GM13976 (cell line): Measurements from ENCODE around the gene GUCY1A1.

Source experiments
- DNase-seq: peaks from one replicate; pipeline ENCODE4 v3.0.0; 2012; ENCODE audit warnings: low spot score
- CTCF ChIP-seq: IDR thresholded peaks from 2 replicates; pipeline ENCODE4 v1.5.1; 2012; ENCODE audit warnings: borderline replicate concordance, mild to moderate bottlenecking; ENCODE audit not compliant: insufficient read depth; ENCODE audit errors: extremely low read depth, missing control alignments, control extremely low read depth
- in situ Hi-C: fragments of 300-500 bp; cut with MboI; formaldehyde crosslinking; loops from one replicate; pipeline ENCODE4 v1.12.0; 2022; ENCODE audit warnings: low sequenced_read_pairs, mixed read lengths, inconsistent platforms; ENCODE audit not compliant: unreplicated experiment

The GUCY1A1 gene

GRCh38 chr4:155658681-155659064 is 8.0 kb upstream of the GUCY1A1 start:
- in situ Hi-C loops: no loop called here
- DNase-seq: no peak
- TF ChIP-seq CTCF: no peak

DNA sequence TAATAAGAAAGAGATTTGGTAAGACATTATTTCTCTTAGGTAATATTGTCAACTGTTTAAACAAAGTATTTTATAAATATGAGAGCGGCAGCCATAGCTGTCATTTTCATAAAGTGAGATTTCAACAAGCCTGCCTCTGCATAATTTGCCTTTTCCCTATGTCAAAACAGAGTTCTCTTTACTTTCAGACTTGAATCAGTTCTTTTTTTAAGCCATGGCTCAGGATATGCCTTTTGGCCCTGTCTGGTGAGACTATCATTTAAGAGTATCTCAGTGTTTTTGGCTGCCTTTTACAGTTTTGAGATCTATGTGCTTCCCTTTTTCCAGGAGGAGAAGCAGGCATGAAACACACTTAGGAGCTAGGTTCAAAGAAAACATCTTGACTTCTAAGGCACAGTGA is 7.5 kb upstream of the GUCY1A1 start:
- in situ Hi-C loops: no loop called here
- no peak for TF ChIP-seq CTCF
- no peak for DNase-seq

DNA sequence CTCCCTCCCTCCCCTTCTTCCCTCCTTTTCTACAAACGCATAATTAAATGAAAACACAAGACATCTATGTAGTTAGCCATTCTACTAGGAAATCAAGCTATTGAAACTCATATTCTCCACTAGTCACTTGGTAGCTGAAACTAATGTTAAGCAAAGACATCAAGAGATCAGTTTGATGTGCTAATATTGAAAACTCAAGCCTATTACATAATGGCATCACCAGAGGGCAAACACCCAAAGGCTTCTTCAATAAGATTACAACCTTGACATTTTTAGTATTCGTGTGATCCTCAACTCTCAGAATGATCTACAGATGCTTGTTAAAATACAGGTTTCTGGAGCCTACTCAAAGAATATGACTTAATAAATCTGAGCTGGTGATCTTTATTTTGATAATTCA is 6.2 kb upstream of the GUCY1A1 start:
- in situ Hi-C loops: no loop called here
- TF ChIP-seq CTCF: no peak
- DNase-seq: no peak

DNA sequence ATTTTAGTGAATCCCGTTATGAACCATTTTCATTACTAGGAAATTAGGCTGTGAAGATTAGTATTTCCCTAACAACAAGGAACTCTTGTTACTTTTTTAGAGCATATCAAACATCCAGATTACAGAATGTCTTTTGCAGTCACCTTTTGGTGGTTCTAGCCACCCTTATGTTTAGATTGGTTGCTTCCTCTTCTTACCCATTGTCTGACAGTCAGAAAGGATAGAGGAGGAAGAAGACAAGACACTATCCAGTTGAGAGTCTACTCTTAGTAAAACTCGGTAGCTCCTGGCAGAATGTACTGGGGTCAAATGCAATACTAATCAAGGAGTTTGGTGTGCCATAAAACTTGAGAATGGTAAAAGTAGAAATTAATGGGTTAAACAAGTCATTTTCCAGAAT is 1.6 kb upstream of the GUCY1A1 start:
- DNase-seq: no peak
- TF ChIP-seq CTCF: no peak
- in situ Hi-C loops: no loop called here

GRCh38 chr4:155667222-155667567 is 547 bp downstream of the GUCY1A1 start:
- peak; percentile 68 for DNase-seq
- TF ChIP-seq CTCF: no peak
- in situ Hi-C loops: no loop called here

- DNase-seq: peak; percentile 76
- in situ Hi-C loops: no loop called here
- TF ChIP-seq CTCF: no peak
Observed at GRCh38 chr4:155667568-155668511, 1.2 kb downstream of the GUCY1A1 start.
